ENCODE results near the gene KRT40.
"Not testable (repeated sequence)": the region's sequence is repeated elsewhere in the genome, so short reads cannot be mapped to it uniquely, and the experiment has no call there.

Gene KRT40

GRCh38 chr17:40984226-40984625, at the start of gene KRT40:
KRT40 (minus strand) TSS chr17:40984326; CDS start chr17:40984273, 53 bp downstream.
- no peak for DNase-seq (ENCODE audit: low read depth, low spot score)

GRCh38 chr17:41029633-41030245, 45.6 kb upstream of the KRT40 start, which contains the start of gene KRTAP1-4:
KRTAP1-4 (minus strand) TSS chr17:41030195; CDS start chr17:41030078, 117 bp downstream.
- no peak for DNase-seq (ENCODE audit: low read depth, low spot score)

DNA sequence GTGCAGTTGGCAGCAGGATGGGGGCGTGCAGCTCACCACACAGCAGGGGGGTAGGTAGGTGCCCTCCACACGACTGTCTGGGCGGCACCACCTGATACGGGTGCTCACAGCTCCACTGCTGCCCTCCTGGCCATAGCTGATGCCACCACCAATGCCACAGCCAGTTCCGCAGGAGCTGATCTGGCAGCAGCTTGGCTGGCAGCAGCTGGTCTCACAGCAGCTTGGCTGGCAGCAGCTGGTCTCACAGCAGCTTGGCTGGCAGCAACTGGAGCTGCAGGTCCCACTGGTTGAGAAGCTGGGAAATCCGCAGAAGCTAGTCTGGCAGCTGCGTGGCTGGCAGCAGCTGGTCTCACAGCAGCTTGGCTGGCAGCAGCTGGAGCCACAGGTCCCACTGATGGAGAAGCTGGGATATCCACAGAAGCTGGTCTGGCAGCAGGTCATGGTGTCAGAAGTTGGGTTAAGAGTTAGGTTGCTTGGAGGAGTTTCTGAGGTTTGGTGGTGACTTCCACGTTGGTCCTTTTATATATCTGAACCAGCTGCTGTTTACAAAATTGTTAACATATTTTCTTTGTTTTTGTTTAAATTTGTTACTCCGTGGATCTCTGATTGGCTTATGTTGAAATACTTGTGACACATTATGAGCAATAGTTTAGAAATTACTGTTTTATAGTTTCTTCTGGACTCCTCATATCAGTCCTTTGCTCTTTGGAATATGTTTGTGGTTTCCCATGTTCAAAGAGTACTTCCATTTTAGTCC, 42.8 kb upstream of the KRT40 start, which contains the start of gene KRTAP1-5:
Gene KRTAP1-5, minus strand, starts transcription at position 494 of the 757 bp plus-strand sequence. Its CDS starts 53 bp downstream, at position 441.
- DNase-seq (ENCODE audit: low read depth, low spot score), result no peak

- DNase-seq (ENCODE audit: low read depth, low spot score), result no peak
Measured at GRCh38 chr17:41024697-41025096, 40.6 kb upstream of the KRT40 start.

- no peak for DNase-seq (ENCODE audit: low read depth, low spot score)
Measured at GRCh38 chr17:41020336-41020735, 36.2 kb upstream of the KRT40 start.

DNA sequence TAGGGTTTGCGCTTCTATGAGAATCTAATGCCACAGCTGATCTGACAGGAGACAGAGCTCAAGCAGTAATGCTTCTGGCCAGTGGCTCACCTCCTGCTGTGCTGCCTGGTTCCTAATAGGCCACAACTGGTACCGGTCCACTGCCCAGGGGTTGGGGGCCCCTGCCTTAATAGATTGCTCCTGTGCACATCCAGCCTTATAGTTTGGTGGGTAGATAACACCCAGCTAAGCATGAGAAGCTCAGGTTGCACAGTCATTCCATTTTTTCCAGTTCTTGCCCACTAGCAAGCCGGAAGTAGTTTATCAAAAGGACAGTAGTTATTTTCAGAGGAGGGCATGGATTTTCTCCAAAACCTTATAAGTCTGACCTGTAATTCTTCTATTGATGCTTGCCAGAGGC, 35.3 kb upstream of the KRT40 start:
- DNase-seq (ENCODE audit: low read depth, low spot score), result no peak

- no peak for DNase-seq (ENCODE audit: low read depth, low spot score)
Measured at GRCh38 chr17:41018541-41018940, 34.4 kb upstream of the KRT40 start.

DNA sequence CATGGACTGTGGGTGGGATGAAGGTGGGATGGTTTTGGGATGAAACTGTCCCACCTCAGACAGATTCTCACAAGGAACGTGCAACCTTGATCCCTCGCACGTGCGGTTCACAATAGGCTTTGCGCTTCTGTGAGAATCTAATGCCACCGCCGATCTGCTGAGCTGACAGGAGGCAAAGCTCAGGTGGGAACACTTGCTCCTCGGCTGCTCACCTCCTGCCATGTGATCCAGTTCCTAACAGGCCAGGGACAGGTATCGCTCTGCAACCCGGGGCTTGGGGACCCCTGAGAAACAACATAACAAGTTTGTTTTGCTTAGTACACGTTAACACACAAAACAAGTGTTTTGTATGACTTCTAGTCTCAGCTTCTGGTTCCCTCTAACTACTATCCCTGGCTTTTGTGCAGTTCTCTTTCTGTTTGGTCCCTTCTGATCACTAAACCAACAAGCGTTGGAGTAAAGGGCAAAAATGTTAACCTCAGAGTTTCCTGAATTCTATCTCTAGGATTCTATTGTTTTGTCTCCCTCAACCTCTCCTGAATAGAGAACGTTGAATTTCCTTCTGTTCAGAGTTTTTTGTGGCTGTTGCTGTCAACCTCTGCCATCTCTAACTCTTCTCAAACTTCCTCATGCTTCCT, 32.6 kb upstream of the KRT40 start:
- DNase-seq (ENCODE audit: low read depth, low spot score), result no peak

DNA sequence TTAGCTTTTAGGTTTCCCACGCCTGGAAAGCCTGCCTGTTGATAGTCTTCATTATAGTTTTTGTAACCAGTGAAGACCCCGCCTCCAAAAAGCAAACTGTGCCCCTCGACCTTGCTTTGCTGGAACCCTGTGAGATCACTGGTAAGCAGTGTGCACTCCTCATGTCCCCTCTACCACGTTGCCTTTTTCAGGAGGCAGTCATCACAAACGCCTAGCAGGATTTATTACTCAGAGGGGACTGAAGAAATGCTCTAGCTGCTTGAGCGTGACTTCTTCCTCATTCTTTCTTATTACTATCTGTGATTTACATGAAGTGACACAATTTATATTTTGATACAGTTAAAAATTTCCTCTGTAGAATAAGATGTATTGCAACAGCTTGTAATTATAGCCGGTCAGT, 31.3 kb upstream of the KRT40 start:
- DNase-seq (ENCODE audit: low read depth, low spot score), result no peak

- no peak for DNase-seq (ENCODE audit: low read depth, low spot score)
Measured at GRCh38 chr17:41013606-41014005, 29.5 kb upstream of the KRT40 start.

DNA sequence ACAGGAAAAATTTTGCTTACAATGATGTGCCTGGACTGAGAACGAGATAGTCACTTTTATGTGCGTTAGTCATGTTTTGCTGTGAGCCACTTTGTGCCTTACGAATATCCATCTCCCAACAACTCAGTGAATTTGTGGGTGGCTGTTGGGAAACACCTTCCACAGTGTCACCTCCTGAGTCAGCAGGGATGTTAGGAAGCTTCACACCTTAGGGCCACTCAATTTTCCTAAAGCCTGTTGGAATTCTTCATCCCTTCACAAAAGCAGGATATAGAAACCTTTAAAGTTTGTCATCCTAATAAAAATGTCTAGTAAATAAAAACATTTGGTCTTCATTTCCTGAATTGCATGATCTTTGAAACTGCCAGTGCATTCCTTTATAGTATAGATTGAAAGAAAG, 29.1 kb upstream of the KRT40 start:
- DNase-seq (ENCODE audit: low read depth, low spot score), result no peak

- no peak for DNase-seq (ENCODE audit: low read depth, low spot score)
Measured at GRCh38 chr17:41012326-41013120, 28.4 kb upstream of the KRT40 start.

- no peak for DNase-seq (ENCODE audit: low read depth, low spot score)
Measured at GRCh38 chr17:41010441-41010840, 26.3 kb upstream of the KRT40 start.

- no peak for DNase-seq (ENCODE audit: low read depth, low spot score)
Measured at GRCh38 chr17:41009936-41010335, 25.8 kb upstream of the KRT40 start.

GRCh38 chr17:41009301-41009760, 25.2 kb upstream of the KRT40 start:
- no peak for DNase-seq (ENCODE audit: low read depth, low spot score)

- DNase-seq (ENCODE audit: low read depth, low spot score), result no peak
Measured at GRCh38 chr17:41008811-41009210, 24.7 kb upstream of the KRT40 start, which contains the start of gene KRTAP3-1. KRTAP3-1 (minus strand) TSS chr17:41009128; CDS start chr17:41009074, 54 bp downstream.

DNA sequence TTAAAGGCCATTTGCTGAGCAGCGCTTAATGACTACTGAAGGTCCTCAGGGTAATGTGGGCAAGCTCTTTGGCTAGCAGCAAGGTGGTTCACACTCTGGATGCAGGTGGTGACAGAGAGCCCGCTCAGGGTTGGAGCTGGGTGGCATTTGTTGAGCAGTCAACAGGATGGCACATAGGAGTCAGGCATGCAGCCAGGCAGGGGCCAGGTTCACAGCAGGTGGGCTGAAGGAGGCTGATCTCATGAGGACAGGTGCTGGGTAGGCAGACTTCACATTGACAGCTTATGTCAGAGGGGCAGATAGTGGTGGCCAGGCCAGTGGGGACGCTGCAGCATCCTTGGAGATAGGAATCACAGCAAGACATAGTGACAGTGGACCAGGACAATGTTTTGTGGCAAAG, 20.3 kb upstream of the KRT40 start:
- no peak for DNase-seq (ENCODE audit: low read depth, low spot score)

DNA sequence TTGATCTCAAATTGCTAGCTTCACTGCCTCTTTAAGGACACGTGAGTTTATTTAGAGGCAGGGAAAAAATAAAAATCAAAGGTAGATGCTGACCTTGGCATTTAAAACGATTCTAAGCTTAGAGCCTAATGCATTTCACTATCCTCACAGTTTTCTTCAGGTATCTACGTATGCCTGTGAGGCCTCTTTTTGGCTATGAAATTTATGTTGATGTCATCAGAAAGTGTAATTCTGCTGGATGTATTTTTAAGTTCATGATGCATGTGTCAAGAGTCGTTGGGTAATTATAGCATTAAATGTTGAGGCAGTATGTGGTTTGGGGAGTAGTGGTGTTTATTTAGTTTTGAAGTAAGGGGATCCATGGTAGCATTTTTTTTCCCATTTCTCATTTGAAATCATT, 19.8 kb upstream of the KRT40 start:
- no peak for DNase-seq (ENCODE audit: low read depth, low spot score)

GRCh38 chr17:41002814-41003213, 18.7 kb upstream of the KRT40 start:
- no peak for DNase-seq (ENCODE audit: low read depth, low spot score)

DNA sequence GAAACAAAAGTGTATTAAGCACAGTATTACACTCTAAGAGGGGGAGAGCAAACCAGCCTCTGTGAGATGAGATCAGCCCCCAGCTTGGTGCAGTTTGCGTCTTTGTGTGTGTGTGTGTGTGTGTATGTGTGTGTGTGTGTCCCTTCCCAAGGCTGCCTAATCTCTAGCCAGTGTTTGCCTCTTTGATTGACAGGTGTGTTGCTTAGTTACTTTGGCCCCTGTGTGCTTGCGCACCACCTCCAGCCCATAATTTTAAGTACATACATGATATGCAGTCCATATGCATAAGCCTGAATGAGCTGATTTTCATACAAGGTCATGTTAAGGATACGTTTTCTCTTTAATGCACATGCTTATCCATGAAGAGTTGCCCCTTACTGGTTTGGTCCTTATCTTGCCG, 17.7 kb upstream of the KRT40 start:
- no peak for DNase-seq (ENCODE audit: low read depth, low spot score)

- DNase-seq (ENCODE audit: low read depth, low spot score), result not testable (repeated sequence)
Measured at GRCh38 chr17:40999563-40999962, 15.4 kb upstream of the KRT40 start, which contains the start of gene KRTAP3-2. KRTAP3-2 (minus strand) TSS chr17:40999906; CDS start chr17:40999853, 53 bp downstream.

Data from smooth muscle cell of the brain vasculature (primary cell).